ENCODE results near the gene IFFO2.

DNA sequence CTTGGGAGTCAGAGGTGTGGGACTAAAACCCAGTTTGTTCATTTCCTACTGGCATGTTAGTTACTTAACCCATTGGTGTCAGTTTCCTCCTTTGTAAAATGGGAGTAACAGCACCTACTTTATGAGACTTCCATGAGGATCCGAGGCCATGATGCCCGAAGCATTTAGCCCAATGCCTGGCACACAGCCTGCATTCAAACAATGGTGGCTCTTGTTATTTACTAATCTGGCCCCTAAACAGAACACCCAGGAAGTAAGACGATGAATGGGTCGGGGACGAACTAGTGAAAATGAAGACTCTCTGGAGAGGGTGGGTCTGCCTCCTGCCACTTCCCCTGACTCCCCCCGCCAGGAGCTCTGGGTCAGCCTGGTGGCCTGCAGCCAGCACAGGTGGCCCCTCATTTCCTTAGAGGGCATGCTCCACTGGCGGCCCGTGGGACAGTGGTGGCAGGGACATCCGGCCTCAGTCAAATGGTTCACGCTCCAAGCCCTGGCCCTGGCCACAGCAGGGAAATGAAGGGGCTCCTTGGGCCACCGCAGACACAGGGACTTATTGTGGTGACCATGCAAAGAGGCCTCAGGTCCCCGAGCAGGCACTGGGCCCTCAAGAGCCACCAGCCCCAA lies 87.6 kb downstream of the IFFO2 start:
- TF ChIP-seq CTCF (IDR thresholded peaks at IDR 0.05): no peak
- no peak for TF ChIP-seq POLR2A (IDR thresholded peaks at IDR 0.05)
